ENCODE data around the gene TSHR.
"Not testable (repeated sequence)": the region's sequence is repeated elsewhere in the genome, so short reads cannot be mapped to it uniquely, and the experiment has no call there.

TSHR gene

DNA sequence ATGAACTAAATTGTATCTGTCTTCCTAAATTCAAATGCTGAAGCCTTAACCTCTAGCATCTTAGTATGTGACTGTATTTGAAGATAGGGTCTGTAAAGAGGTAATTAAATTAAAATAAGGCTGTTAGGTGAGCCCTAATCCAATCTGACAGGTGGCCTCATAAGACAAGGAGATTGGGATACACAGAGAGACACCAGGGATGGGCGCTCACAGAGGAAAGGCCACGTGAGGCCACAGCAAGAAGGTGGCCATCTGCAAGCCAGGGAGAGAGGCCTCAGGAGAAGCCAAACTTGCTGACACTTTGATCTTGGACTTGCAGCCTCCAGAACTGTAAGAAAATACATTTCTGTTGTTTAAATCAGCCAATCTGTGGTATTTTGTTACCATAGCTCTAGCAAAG lies 154.8 kb downstream of the TSHR start:
- TF ChIP-seq CTCF (conservative IDR thresholded peaks at IDR 0.05; ENCODE audit: low read length), result no peak

GRCh38 chr14:81113176-81113575 lies 157.8 kb downstream of the TSHR start:
- no peak for TF ChIP-seq CTCF (conservative IDR thresholded peaks at IDR 0.05; ENCODE audit: low read length)
- DNase-seq (ENCODE audit: low read depth), result no peak
- H3K4me3 ChIP-seq (ENCODE audit: low read length), result no peak overlapping the region

More for the DNA sequence above, 154.8 kb downstream of the TSHR start:
- DNase-seq (ENCODE audit: low read depth), result no peak
- H3K4me3 ChIP-seq (ENCODE audit: low read length), result no peak overlapping the region

DNA sequence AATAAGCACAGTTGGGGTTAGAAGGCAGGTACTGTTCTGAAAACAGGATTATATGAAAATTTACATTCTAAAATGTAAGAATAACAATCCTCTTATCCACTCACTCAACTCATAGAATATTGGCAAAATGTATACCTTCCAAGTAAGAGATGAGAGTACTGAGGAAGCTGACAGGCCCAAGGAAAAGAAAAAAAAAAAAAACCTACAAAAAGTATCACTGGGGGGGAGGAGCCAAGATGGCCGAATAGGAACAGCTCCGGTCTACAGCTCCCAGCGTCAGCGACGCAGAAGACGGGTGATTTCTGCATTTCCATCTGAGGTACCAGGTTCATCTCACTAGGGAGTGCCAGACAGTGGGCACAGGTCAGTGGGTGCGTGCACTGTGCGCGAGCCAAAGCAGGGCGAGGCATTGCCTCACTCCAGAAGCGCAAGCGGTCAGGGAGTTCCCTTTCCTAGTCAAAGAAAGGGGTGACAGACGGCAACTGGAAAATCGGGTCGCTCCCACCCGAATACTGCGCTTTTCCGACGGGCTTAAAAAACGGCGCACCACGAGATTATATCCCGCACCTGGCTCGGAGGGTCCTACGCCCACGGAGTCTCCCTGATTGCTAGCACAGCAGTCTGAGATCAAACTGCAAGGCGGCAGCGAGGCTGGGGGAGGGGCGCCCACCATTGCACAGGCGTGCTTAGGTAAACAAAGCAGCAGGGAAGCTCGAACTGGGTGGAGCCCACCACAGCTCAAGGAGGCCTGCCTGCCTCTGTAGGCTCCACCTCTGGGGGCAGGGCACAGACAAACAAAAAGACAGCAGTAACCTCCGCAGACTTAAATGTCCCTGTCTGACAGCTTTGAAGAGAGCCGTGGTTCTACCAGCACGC lies 158.8 kb downstream of the TSHR start:
- not testable (repeated sequence) for H3K4me3 ChIP-seq (ENCODE audit: low read length)

DNA sequence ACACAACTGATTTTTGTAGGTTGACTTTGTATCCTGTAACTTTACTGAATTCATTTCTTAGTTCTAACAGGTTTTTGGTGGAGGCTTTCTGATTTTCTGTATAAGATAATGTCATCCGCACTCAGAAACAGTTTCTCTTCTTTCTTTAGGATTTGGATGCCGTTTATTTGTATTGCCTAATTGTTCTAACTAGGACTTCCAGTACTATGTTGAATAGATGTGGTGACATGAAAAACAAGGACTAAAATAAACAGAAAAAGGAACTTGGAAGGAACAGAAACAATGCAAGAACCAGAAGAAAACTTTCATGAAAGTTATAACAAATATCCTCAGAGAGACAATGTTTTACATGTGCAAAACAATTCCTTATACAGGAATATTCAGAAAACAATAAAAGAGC lies 165.1 kb downstream of the TSHR start:
- DNase-seq (ENCODE audit: low read depth), result no peak
- no peak overlapping the region for H3K4me3 ChIP-seq (ENCODE audit: low read length)

More for the DNA sequence above, 158.8 kb downstream of the TSHR start:
- not testable (repeated sequence) for DNase-seq (ENCODE audit: low read depth)

DNA sequence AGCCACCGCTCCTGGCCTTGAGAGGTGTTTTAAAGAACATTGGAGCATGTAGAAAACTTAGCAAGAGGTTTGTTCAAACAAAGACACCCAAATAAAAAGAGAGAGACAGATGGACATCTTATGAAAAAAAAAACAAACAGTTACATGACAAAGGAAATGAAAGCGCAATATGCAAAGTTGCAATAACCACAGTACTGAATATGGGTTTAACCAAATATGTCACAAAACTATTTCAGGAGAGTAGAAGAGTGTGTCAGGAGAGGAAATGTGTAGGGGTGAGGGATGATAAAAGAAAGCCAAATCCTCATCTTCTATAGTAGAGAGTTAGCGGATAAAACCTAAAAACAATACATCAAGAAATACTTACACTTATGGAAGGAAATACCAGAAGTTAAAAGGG lies 166.9 kb downstream of the TSHR start:
- no peak for TF ChIP-seq CTCF (conservative IDR thresholded peaks at IDR 0.05; ENCODE audit: low read length)
- no peak overlapping the region for H3K4me3 ChIP-seq (ENCODE audit: low read length)
- DNase-seq (ENCODE audit: low read depth), result no peak

More for the DNA sequence above, 165.1 kb downstream of the TSHR start:
- no peak for TF ChIP-seq CTCF (conservative IDR thresholded peaks at IDR 0.05; ENCODE audit: low read length)

- no peak overlapping the region for H3K4me3 ChIP-seq (ENCODE audit: low read length)
- DNase-seq (ENCODE audit: low read depth), result no peak
- TF ChIP-seq CTCF (conservative IDR thresholded peaks at IDR 0.05; ENCODE audit: low read length), result no peak
These were observed 168.4 kb downstream of the TSHR start for GRCh38 chr14:81123811-81124210.

DNA sequence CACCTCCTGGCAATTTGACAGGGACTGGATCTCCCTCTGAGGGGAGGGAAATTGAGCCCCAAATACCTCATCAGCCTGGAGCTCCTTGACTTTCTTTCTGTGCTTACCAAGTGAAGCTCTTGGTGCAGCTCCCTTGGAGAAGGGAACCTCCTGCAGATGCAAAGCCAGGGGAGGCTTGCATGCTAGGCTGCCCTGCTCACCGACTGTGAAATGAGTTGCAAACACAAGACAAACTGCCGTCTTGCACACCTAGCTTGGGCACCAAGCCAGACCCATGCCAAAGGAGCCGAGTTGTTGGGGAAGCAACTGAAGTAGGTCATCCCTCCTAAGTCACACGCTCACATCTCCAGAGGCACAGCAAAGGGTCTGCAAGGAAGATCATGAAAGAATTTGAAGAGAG lies 170.1 kb downstream of the TSHR start:
- no peak for TF ChIP-seq CTCF (conservative IDR thresholded peaks at IDR 0.05; ENCODE audit: low read length)
- H3K4me3 ChIP-seq (ENCODE audit: low read length), result no peak overlapping the region
- no peak for DNase-seq (ENCODE audit: low read depth)

Data from AG10803 (cell line).